HG02981 (cell line): ENCODE results near the gene EHBP1.

Experiments used
- ATAC-seq: cut with Tn5 transposase; IDR thresholded peaks from one replicate; pipeline ENCODE4 v1.9.1; 2021; ENCODE audit warnings: mild to moderate bottlenecking, moderate library complexity; ENCODE audit not compliant: unreplicated experiment

Gene EHBP1

GRCh38 chr2:62871506-62871905 lies 166.0 kb downstream of the EHBP1 start:
- ATAC-seq = no peak

DNA sequence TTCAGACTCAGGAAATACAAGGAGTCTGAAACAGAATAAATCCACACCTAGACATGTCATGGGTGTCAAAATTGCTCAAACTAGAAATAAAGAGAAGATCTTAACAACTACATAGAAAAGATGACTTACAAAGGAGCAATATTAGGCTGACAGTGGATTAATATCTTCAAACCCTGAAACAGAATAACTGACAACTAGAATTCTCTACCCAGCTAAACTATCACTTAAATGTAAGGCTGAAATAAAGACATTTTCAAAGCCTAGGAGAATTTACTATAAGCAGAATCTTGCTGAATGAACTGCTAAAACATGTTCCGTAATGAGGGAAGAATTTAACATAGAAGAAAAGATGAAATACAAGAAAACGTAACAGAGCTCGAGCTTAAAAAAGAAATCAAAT lies 168.1 kb downstream of the EHBP1 start:
- no peak for ATAC-seq

GRCh38 chr2:62874881-62875383 lies 169.4 kb downstream of the EHBP1 start:
- ATAC-seq = no peak

GRCh38 chr2:62881162-62881795 lies 175.8 kb downstream of the EHBP1 start:
- ATAC-seq = no peak

DNA sequence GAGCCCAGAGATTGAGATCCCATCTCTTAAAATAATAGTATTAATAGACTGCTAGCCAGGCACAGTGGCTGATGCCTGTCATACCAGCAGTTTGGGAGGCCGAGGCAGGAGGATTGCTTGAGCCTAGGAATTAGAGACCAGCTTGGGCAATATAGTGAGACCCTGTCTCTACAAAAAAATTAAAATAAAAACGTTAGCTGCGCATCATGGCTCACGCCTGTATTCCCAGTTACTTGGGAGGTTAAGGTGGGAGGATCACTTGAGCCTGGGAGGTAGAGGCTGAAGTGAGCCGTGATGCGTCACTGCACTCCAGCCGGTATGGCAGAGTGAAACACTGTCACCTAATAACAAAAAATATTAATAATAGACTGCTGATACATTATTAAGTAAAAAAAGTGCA lies 178.1 kb downstream of the EHBP1 start:
- ATAC-seq = no peak

- no peak for ATAC-seq
Measured at GRCh38 chr2:62884086-62884485, 178.6 kb downstream of the EHBP1 start.

DNA sequence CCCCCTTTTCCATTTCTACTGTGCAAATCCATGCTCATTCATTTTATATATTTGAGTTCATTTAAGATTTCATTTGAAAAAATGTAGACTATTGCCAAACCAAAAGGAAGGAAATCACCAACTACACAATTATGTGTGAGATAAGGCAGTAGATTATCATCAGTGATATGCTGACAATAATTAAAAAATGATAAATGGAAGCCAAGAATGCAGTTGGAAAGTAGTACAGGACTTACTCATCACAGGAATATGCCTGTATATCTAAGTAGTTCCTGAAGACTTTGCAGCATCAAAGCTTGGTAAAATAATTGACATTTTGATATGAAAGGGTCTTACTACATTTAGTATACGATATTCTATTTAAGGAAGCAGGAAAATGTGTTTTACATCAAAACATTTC lies 179.0 kb downstream of the EHBP1 start:
- ATAC-seq = no peak

DNA sequence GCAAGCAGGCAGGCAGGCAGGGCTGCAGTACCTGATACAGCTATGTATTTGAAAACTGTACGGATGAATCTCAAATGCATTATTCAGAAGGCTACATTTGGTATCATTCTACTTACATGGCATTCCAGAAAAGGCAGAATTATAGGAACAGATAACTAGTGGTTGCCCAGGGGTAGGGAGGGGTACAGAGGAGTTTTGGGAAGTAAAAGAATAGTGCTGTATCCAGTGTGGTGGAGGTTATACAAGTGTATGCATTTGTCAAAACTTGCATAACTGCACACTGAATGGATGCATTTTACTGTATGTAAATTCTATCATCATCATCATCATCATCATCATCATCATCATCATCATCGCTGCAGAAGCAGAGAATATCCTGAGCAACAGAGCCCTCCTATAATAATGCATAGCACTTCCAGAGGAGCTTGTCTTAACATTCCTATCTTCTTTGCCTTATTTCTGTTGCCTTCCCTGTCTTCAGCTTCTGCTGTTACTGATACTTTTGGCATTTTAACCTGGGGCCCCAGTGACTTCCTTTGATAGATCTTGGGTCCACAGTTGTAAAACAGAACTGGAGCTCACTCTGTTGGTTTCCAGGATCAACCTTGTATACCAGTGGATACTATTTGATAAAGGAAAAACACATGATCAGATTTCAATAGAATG lies 189.6 kb downstream of the EHBP1 start:
- ATAC-seq = no peak

DNA sequence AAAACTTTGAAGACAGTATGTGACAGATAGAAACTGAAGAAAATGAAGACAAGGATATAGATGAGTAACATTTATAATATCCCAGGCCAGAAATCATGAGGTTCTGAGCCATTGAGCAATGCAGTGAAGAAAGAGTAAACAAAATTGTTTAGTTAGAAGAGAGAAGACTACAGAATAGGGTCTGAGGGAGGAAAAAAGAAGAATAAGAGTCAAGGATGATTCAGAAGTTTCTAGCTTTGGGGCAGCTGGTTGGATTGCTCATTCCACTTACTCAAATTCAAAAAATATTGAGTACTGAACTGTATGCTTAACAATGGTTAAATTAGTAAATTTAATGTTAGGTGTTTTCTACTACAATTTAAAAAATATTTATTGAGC lies 190.1 kb downstream of the EHBP1 start:
- ATAC-seq = no peak

- ATAC-seq = no peak
Measured at GRCh38 chr2:62897187-62897827, 191.8 kb downstream of the EHBP1 start.

- no peak for ATAC-seq
Measured at GRCh38 chr2:62904344-62904743, 198.8 kb downstream of the EHBP1 start.

GRCh38 chr2:62908145-62908544 lies 202.6 kb downstream of the EHBP1 start:
- ATAC-seq = no peak

GRCh38 chr2:62913311-62913710 lies 207.8 kb downstream of the EHBP1 start:
- ATAC-seq = no peak

- no peak for ATAC-seq
Measured at GRCh38 chr2:62919041-62919440, 213.5 kb downstream of the EHBP1 start.

GRCh38 chr2:62920070-62920469 lies 214.6 kb downstream of the EHBP1 start:
- ATAC-seq = no peak

GRCh38 chr2:62923242-62923641 lies 217.7 kb downstream of the EHBP1 start:
- no peak for ATAC-seq

GRCh38 chr2:62923881-62924280 lies 218.4 kb downstream of the EHBP1 start:
- no peak for ATAC-seq

DNA sequence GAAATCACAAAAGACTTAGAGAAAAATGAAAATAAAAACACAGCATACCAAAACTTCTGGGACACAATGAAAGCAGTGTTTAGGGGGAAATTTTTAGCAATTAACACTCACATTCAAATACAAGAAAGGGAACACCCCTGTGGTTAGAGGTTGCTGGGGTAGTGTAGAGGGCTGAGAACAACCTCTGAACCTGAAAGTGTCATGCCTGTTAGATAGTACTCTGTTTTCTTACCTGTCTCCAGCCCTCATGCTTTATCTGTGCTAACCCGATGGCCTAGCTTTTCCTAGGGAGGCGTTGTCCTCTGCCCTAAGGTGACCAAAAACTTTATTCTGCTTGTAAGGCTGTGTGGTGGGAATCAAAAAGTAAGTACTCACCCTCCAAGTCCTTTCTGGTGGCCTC lies 222.5 kb downstream of the EHBP1 start:
- no peak for ATAC-seq

- no peak for ATAC-seq
Measured at GRCh38 chr2:62931536-62931935, 226.0 kb downstream of the EHBP1 start.

GRCh38 chr2:62933398-62933917 lies 227.9 kb downstream of the EHBP1 start:
- ATAC-seq = no peak

GRCh38 chr2:62934517-62934916 lies 229.0 kb downstream of the EHBP1 start:
- no peak for ATAC-seq

GRCh38 chr2:62938126-62938525 lies 232.6 kb downstream of the EHBP1 start:
- ATAC-seq = no peak
